Mesothelial cell of epicardium (in vitro differentiated cells): ENCODE data around the gene PDCD1LG2. TPM values are rescaled to one million over a fixed set of nuclear protein-coding genes. Genes with fewer than 3 reads are reported as not detected.

Experiments
- DNase-seq, 2 experiments: peaks; one replicate each; pipeline ENCODE4 v3.0.0; 2021; ENCODE audit warnings: low spot score in 2 of 2; ENCODE audit not compliant: unreplicated experiment in 2 of 2
- H3K27ac Mint-ChIP-seq: 2 replicates; pipeline ENCODE4 v1.8.0; 2021; ENCODE audit warnings: mixed read lengths
- H3K27me3 Mint-ChIP-seq: 2 replicates; pipeline ENCODE4 v1.8.0; 2021; ENCODE audit warnings: low read depth, mixed read lengths
- H3K36me3 Mint-ChIP-seq: 2 replicates; pipeline ENCODE4 v1.8.0; 2021; ENCODE audit warnings: mixed read lengths
- H3K4me1 Mint-ChIP-seq: 2 replicates; pipeline ENCODE4 v1.8.0; 2021; ENCODE audit warnings: mixed read lengths
- H3K4me3 Mint-ChIP-seq: 2 replicates; pipeline ENCODE4 v1.8.0; 2021; ENCODE audit warnings: mild to moderate bottlenecking, moderate library complexity, mixed read lengths
- H3K9me3 Mint-ChIP-seq: 2 replicates; pipeline ENCODE4 v1.8.0; 2021; ENCODE audit warnings: mixed read lengths
- CTCF ChIP-seq: fragments of 200-600 bp; sonication (generic); IDR thresholded peaks from one replicate; pipeline ENCODE4 v1.5.0; 2021; ENCODE audit warnings: antibody characterized with exemption; ENCODE audit not compliant: unreplicated experiment
- total RNA-seq: library from RNA; stranded (reverse); gene quantifications from 3 replicates; pipeline ENCODE4 v1.2.1, GENCODE V29; 2021

PDCD1LG2 gene
- total RNA-seq, 1 donor from 2014 or later = not detected

- DNase-seq = no peak
- peaks cover 14% of the 10 kb centered on the region for H3K27me3 Mint-ChIP-seq
- H3K9me3 Mint-ChIP-seq = no peaks in the 10 kb centered on the region
- H3K27ac Mint-ChIP-seq = no peak overlapping the region
- H3K4me1 Mint-ChIP-seq = peaks cover 12% of the 10 kb centered on the region
- H3K4me3 Mint-ChIP-seq = no peak overlapping the region
- no peaks in the 10 kb centered on the region for H3K36me3 Mint-ChIP-seq
- TF ChIP-seq CTCF = no peak
Measured at GRCh38 chr9:5596173-5596572, 85.8 kb downstream of the PDCD1LG2 start.

GRCh38 chr9:5608298-5609225 is 98.2 kb downstream of the PDCD1LG2 start:
- Mint-ChIP-seq H3K4me3 (no peak overlapping the region), H3K9me3 (peaks cover 4% of the 10 kb centered on the region), H3K27me3 (no peaks in the 10 kb centered on the region), H3K4me1 (no peaks in the 10 kb centered on the region), H3K27ac (no peak overlapping the region), H3K36me3 (peaks cover 3% of the 10 kb centered on the region)
- TF ChIP-seq CTCF = no peak
- DNase-seq = no peak

- H3K9me3 Mint-ChIP-seq = peaks cover 4% of the 10 kb centered on the region
- peaks cover 3% of the 10 kb centered on the region for H3K36me3 Mint-ChIP-seq
- H3K4me3 Mint-ChIP-seq = no peak overlapping the region
- TF ChIP-seq CTCF = no peak
- no peaks in the 10 kb centered on the region for H3K27me3 Mint-ChIP-seq
- no peaks in the 10 kb centered on the region for H3K4me1 Mint-ChIP-seq
- DNase-seq = no peak
- H3K27ac Mint-ChIP-seq = no peak overlapping the region
Measured at GRCh38 chr9:5609226-5609596, 98.9 kb downstream of the PDCD1LG2 start.

GRCh38 chr9:5610491-5610890 is 100.2 kb downstream of the PDCD1LG2 start:
- TF ChIP-seq CTCF = no peak
- no peak overlapping the region for H3K27ac Mint-ChIP-seq
- DNase-seq = no peak
- H3K4me1 Mint-ChIP-seq = no peaks in the 10 kb centered on the region
- peaks cover 4% of the 10 kb centered on the region for H3K9me3 Mint-ChIP-seq
- no peak overlapping the region for H3K4me3 Mint-ChIP-seq
- peaks cover 3% of the 10 kb centered on the region for H3K36me3 Mint-ChIP-seq
- H3K27me3 Mint-ChIP-seq = no peaks in the 10 kb centered on the region

GRCh38 chr9:5611321-5612184 is 101.2 kb downstream of the PDCD1LG2 start:
- Mint-ChIP-seq H3K4me3 (no peak overlapping the region), H3K27ac (no peak overlapping the region), H3K9me3 (peaks cover 3% of the 10 kb centered on the region), H3K27me3 (no peaks in the 10 kb centered on the region), H3K36me3 (peaks cover 2% of the 10 kb centered on the region), H3K4me1 (no peaks in the 10 kb centered on the region)
- DNase-seq = no peak
- TF ChIP-seq CTCF = no peak
